ENCODE results near the gene FGFR3. TPM values are rescaled to one million over a fixed set of nuclear protein-coding genes. Genes with fewer than 3 reads are reported as not detected.

FGFR3 gene
- total RNA-seq, 4 donors from 2014 or later, result 56.2 to 209 (median 110) TPM

GRCh38 chr4:1765409-1766072 lies 27.6 kb upstream of the FGFR3 start:
- 66% methylated on average over 10 of the region's 10 CpGs; no CpG with 5 or more reads in 1 of the 2 donors for WGBS, 2 donors (ENCODE audit: low coverage in 1 of 2)
- intact Hi-C loops (cut with DNase I; ENCODE audit: low total_unique reads) (no loop called here), in situ Hi-C loops (cut with MboI; ENCODE audit: low pct_ligation_motif_present in 1 of 4, low pct_unique_long_range_greater_than_20kb in 1 of 4, low sequenced_read_pairs in 3 of 4) (no loop called here)
- Histone ChIP-seq H3K27me3 (peaks cover 85% of the 10 kb centered on the region), H3K27ac (no peak overlapping the region), H3K4me1 (peaks cover 13 to 29% (median 23%) of the 10 kb centered on the region in 4 donors), H3K36me3 (no peaks in the 10 kb centered on the region), H3K4me3 (no peak overlapping the region), H3K9me3 (no peaks in the 10 kb centered on the region)
- no peak for DNase-seq
- TF ChIP-seq POLR2AphosphoS5 (IDR thresholded peaks at IDR 0.05) (no peak), EP300 (IDR thresholded peaks at IDR 0.05; ENCODE audit: low read depth) (no peak), POLR2A (IDR thresholded peaks at IDR 0.05) (no peak), CTCF (IDR thresholded peaks at IDR 0.05) (no peak)

- Histone ChIP-seq H3K36me3 (no peaks in the 10 kb centered on the region), H3K9me3 (no peaks in the 10 kb centered on the region), H3K27ac (no peak overlapping the region), H3K4me1 (peaks cover 13 to 30% (median 23%) of the 10 kb centered on the region in 4 donors), H3K27me3 (peaks cover 93% of the 10 kb centered on the region), H3K4me3 (peak overlapping the region in 3 of 4 donors; percentile 24 to 48 (median 39))
- TF ChIP-seq CTCF (IDR thresholded peaks at IDR 0.05) (no peak), EP300 (IDR thresholded peaks at IDR 0.05; ENCODE audit: low read depth) (no peak), POLR2AphosphoS5 (IDR thresholded peaks at IDR 0.05) (no peak), POLR2A (IDR thresholded peaks at IDR 0.05) (no peak)
- 33 to 37% methylated on average over 2 to 38 of the region's 41 CpGs for WGBS, 2 donors (ENCODE audit: low coverage in 1 of 2)
- in situ Hi-C loops (cut with MboI; ENCODE audit: low pct_ligation_motif_present in 1 of 4, low pct_unique_long_range_greater_than_20kb in 1 of 4, low sequenced_read_pairs in 3 of 4), result no loop called here
- intact Hi-C loops (cut with DNase I; ENCODE audit: low total_unique reads), result no loop called here
- no peak for DNase-seq
Measured at GRCh38 chr4:1766106-1767060, 26.7 kb upstream of the FGFR3 start.

GRCh38 chr4:1767061-1767769 lies 25.9 kb upstream of the FGFR3 start:
- no peaks in the 10 kb centered on the region for H3K36me3 ChIP-seq
- H3K27me3 ChIP-seq, result peaks cover 98% of the 10 kb centered on the region
- H3K27ac ChIP-seq, result no peak overlapping the region
- TF ChIP-seq POLR2AphosphoS5 (IDR thresholded peaks at IDR 0.05) (no peak), EP300 (IDR thresholded peaks at IDR 0.05; ENCODE audit: low read depth) (no peak), CTCF (IDR thresholded peaks at IDR 0.05) (no peak), POLR2A (IDR thresholded peaks at IDR 0.05) (no peak)
- no peak for DNase-seq
- in situ Hi-C loops (cut with MboI; ENCODE audit: low pct_ligation_motif_present in 1 of 4, low pct_unique_long_range_greater_than_20kb in 1 of 4, low sequenced_read_pairs in 3 of 4) (no loop called here), intact Hi-C loops (cut with DNase I; ENCODE audit: low total_unique reads) (no loop called here)
- no peaks in the 10 kb centered on the region for H3K9me3 ChIP-seq
- WGBS, 2 donors (ENCODE audit: low coverage in 1 of 2), result 3% methylated on average over 30 of the region's 84 CpGs; no CpG with 5 or more reads in 1 of the 2 donors
- peak overlapping the region in 3 of 4 donors; percentile 24 to 48 (median 39) for H3K4me3 ChIP-seq
- peaks cover 13 to 32% (median 26%) of the 10 kb centered on the region in 4 donors for H3K4me1 ChIP-seq
